Measurements from ENCODE around the gene DYSF. TPM values are rescaled to one million over a fixed set of nuclear protein-coding genes. Genes with fewer than 3 reads are reported as not detected.

DYSF gene
- total RNA-seq, 1 donor from 2014 or later = 23.2 TPM

GRCh38 chr2:71603851-71604725 lies 150.7 kb downstream of the DYSF start:
- no peak for DNase-seq

- no peak for DNase-seq
Measured at GRCh38 chr2:71604726-71605120, 151.4 kb downstream of the DYSF start.

GRCh38 chr2:71605173-71605641 lies 151.8 kb downstream of the DYSF start:
- peak; percentile 54 for DNase-seq

- peak; percentile 80 for DNase-seq
Measured at GRCh38 chr2:71605781-71606241, 152.4 kb downstream of the DYSF start.

- no peak for DNase-seq
Measured at GRCh38 chr2:71606244-71606643, 152.9 kb downstream of the DYSF start.

DNA sequence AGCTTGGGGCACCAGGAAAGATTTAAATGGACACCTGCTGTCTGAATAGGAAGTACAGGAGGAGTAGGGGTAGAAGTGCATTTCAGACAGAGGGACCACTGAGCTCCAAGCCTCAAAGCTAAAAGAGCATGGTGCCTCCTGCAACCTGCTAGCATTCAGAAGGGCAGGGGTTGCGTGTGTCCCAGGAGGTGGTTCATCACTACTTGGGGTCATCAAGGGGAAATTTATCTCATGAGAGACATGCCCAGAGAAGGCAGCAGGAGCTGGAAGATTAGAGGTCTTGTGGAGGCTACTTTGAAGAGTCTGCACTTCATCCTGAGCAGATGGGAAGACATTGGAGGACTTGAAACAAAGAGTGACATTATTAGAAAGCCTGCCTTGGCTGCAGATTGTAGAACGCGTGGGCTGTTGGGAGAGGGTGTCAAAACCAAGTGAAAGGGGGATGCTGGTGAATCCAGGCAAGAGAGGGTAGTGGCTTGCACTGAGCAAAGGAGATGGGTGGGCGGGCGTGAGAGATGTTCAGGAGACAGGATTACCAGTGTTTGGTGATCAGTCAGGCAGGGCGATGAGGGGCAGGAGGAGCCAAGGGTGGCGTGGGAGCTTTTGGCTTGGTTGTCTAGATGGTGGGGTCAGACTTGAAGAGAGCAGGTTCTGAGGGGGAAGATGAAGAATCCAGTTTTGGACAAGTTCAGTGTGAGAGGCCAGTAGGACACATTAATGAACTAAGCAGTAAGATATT lies 154.0 kb downstream of the DYSF start:
- DNase-seq = no peak

- DNase-seq = no peak
Measured at GRCh38 chr2:71608034-71608433, 154.7 kb downstream of the DYSF start.

- DNase-seq = no peak
Measured at GRCh38 chr2:71608441-71608840, 155.1 kb downstream of the DYSF start.

GRCh38 chr2:71609029-71609428 lies 155.7 kb downstream of the DYSF start:
- DNase-seq = no peak

DNA sequence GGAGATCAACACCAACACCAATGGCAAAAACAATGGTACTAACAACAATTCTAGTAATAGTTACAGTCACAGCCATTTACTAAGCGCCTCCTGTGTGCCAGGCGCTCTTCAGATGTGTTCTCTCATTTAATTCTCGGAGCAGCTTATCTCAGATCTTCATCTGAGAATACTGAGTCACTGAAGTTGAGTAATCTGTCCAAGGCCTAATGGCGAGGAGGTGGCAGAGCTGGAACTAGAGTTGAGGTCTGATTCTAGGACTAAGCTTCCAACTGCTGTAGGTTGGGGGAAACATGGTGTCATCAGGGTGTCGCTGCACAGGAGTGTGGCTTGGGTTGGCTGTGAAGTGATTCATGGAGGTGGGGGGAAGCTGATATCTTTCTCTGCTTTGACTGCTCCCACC lies 156.1 kb downstream of the DYSF start:
- DNase-seq = no peak

GRCh38 chr2:71609958-71610357 lies 156.6 kb downstream of the DYSF start:
- peak; percentile 33 for DNase-seq

GRCh38 chr2:71610671-71611070 lies 157.3 kb downstream of the DYSF start:
- no peak for DNase-seq

- DNase-seq = no peak
Measured at GRCh38 chr2:71611247-71611646, 157.9 kb downstream of the DYSF start.

DNA sequence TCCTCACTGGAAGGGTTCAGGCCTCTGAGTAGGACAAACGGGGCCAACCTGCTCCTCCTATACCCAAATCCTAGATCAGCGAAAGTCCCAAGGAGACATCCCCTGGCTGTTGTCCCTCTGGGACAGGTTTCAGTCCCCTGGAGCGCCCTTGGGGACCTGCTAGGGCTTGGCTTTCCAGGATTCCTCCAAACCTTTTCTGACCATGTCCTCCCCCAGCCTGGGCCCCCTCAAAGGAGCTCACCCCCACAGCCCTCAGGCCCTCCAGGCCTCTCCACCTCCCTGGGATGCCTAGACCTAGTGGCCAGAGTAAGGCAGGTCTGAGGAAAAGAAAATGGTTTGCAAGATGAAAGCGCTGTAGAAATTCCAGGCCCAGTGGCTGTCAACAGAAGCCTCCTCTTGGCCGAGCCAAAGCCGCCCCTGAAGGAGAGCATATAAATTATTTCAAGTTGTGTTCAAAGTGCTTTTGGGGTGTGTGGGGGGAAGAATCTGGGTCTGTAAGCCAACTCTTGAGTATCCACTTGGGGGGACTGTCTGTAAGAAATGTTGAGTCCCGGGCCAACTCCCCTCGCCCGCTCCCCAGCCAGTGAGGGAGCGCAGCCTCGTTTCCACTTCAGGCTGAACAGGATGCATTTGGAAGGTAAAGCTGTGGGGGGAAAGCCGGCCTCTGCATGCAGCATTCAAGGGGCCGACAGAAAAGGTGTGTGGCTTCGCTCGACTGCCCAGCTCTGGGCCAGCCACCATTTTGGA lies 158.6 kb downstream of the DYSF start:
- no peak for DNase-seq

DNA sequence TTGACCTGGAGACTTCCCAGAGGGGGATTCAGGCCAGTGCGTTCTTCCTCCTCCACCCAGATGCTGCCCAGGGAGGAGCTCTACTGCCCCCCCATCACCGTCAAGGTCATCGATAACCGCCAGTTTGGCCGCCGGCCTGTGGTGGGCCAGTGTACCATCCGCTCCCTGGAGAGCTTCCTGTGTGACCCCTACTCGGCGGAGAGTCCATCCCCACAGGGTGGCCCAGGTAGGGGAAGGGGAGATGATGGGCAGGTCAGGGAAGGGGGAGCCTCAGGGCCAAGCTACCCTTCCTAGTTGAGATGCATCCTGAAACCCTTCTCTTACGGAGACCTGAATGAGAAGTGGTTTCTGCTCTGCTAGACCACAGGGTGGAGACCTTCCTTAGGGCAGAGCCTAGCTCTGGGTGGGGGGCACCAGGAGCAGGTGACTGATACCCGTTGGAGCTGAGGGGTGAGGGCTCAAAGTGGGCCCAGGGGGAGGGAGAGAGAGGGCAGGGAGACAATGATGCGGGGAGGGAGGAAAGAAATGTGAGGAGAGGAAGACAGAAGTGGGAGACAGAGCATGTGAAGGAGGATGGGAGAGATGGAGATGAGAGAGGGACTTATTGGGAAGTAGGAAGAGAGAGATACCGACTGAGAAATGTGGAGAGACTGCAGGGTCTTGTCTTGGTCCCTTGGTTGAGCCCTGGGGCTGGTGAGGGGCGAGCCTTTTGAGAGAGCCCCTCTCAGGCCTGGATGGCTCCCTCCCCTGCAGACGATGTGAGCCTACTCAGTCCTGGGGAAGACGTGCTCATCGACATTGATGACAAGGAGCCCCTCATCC lies 159.4 kb downstream of the DYSF start:
- no peak for DNase-seq

DNA sequence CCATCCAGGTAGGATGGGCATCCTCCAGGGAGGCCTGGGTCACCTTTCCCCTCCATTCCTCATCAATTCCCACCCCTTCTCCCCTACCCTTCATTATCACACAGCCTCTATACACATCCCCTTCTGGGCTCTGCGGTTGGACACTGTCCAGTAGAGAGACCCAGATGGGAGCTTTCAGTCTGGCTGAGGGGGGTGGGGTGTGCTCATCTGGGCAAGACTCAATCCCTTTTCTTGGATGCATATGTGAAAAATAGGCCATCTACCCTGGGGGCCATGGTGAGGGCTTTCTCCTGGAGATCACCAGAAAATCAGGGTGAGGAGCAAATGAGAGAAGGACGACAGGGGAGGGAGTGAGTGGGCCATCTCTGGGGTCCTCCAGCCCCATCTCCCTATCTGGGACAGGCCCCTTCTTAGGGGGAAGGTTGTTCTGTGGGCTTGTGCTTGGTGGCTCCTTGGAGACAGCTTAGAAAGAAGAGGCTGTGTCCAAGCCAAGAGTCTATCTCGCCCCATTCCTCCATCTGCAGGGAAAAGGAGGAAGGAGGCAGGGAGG lies 160.1 kb downstream of the DYSF start:
- no peak for DNase-seq

GRCh38 chr2:71613953-71614925 lies 160.9 kb downstream of the DYSF start:
- DNase-seq = no peak

GRCh38 chr2:71614976-71615766 lies 161.8 kb downstream of the DYSF start:
- DNase-seq = peak; percentile 21

Measured in skin of body (tissue), 2 donors.